Keratinocyte (primary cell): ENCODE data around the gene FAM184B.

Source experiments
- EZH2 ChIP-seq: IDR thresholded peaks from one replicate; pipeline ENCODE4 v1.6.1; 2012; ENCODE audit warnings: inconsistent platforms, mild to moderate bottlenecking, low read length, moderate library complexity
- TF ChIP-seq, protein P1 (sequence below), 3 experiments: IDR thresholded peaks in 1 of 3; conservative IDR thresholded peaks in 1 of 3; optimal IDR thresholded peaks in 1 of 3; 2 replicates in 2 of 3; 3 replicates in 1 of 3; pipeline versions ENCODE3 to v1.5.1; 2011; ENCODE audit warnings: low read length in 3 of 3, mild to moderate bottlenecking in 3 of 3, moderate library complexity in 2 of 3, control low read depth in 1 of 3, inconsistent platforms in 1 of 3; ENCODE audit not compliant: insufficient read depth in 2 of 3; ENCODE audit errors: extremely low read depth in 1 of 3

DNA sequence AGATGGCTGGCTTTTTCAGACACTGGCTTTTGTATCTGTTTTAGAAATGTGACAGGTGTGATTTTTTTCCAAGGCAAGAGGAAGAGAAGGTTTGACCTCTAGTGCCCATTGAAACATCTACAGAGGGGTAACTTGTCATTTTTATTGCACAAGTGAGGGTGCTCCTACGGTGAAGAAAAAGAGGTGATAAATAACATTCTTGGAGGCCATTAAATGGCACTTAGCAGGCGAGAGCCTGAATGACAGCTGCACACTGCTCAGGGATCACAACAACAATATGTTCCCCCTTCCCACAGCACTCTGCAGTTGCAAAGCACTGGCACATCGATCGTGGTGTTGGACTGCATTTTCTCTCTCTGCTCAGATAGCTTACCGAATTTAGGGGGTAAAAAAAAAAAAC lies 22.9 kb downstream of the FAM184B start:
- TF ChIP-seq, protein P1, sequence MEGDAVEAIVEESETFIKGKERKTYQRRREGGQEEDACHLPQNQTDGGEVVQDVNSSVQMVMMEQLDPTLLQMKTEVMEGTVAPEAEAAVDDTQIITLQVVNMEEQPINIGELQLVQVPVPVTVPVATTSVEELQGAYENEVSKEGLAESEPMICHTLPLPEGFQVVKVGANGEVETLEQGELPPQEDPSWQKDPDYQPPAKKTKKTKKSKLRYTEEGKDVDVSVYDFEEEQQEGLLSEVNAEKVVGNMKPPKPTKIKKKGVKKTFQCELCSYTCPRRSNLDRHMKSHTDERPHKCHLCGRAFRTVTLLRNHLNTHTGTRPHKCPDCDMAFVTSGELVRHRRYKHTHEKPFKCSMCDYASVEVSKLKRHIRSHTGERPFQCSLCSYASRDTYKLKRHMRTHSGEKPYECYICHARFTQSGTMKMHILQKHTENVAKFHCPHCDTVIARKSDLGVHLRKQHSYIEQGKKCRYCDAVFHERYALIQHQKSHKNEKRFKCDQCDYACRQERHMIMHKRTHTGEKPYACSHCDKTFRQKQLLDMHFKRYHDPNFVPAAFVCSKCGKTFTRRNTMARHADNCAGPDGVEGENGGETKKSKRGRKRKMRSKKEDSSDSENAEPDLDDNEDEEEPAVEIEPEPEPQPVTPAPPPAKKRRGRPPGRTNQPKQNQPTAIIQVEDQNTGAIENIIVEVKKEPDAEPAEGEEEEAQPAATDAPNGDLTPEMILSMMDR (optimal IDR thresholded peaks at IDR 0.05 in 1 of 3, IDR thresholded peaks at IDR 0.05 in 1 of 3, conservative IDR thresholded peaks at IDR 0.05 in 1 of 3; ENCODE audit: extremely low read depth in 1 of 3, insufficient read depth in 2 of 3, low read length in 3 of 3) = no peak
- TF ChIP-seq EZH2 = no peak
